ENCODE measurements around the gene FAM200A.
"Not testable (repeated sequence)": the region's sequence is repeated elsewhere in the genome, so short reads cannot be mapped to it uniquely, and the experiment has no call there.

The FAM200A gene

GRCh38 chr7:99504603-99505323 is 47.2 kb downstream of the FAM200A start, which contains the start of gene ZKSCAN5:
Gene ZKSCAN5 (plus strand): TSS chr7:99504662. CDS start chr7:99506045, 1,383 bp downstream.
- no peaks in the 10 kb centered on the region for H3K36me3 ChIP-seq (ENCODE audit: control insufficient read depth, insufficient read depth, low read length)
- peak within 1 kb of the TSS; percentile 92 for H3K4me3 ChIP-seq (ENCODE audit: insufficient read depth, low read depth, low read length, poor library complexity, severe bottlenecking)
- H3K27ac ChIP-seq (ENCODE audit: insufficient read depth, low read length, poor library complexity, severe bottlenecking), result peak within 1 kb of the TSS; percentile 84
- H3K9me3 ChIP-seq (ENCODE audit: control insufficient read depth, low read length), result no peaks in the 10 kb centered on the region
- peak; percentile 91 to 95 (median 95) for DNase-seq
- no peaks in the 10 kb centered on the region for H3K27me3 ChIP-seq (replicated peaks; ENCODE audit: control insufficient read depth, insufficient read depth, low read length, poor library complexity, severe bottlenecking)
- peaks cover 23% of the 10 kb centered on the region for H3K4me1 ChIP-seq (ENCODE audit: control insufficient read depth, insufficient read depth, low read length, poor library complexity, severe bottlenecking)

- Histone ChIP-seq H3K27me3 (replicated peaks; ENCODE audit: control insufficient read depth, insufficient read depth, low read length, poor library complexity, severe bottlenecking) (no peaks in the 10 kb centered on the region), H3K4me3 (ENCODE audit: insufficient read depth, low read depth, low read length, poor library complexity, severe bottlenecking) (peak overlapping the region; percentile 92), H3K9me3 (ENCODE audit: control insufficient read depth, low read length) (no peaks in the 10 kb centered on the region), H3K36me3 (ENCODE audit: control insufficient read depth, insufficient read depth, low read length) (no peaks in the 10 kb centered on the region), H3K4me1 (ENCODE audit: control insufficient read depth, insufficient read depth, low read length, poor library complexity, severe bottlenecking) (peaks cover 23% of the 10 kb centered on the region), H3K27ac (ENCODE audit: insufficient read depth, low read length, poor library complexity, severe bottlenecking) (peak overlapping the region; percentile 84)
- DNase-seq, result no peak
Measured at GRCh38 chr7:99504281-99504602, 47.7 kb downstream of the FAM200A start.

- Histone ChIP-seq H3K4me1 (ENCODE audit: control insufficient read depth, insufficient read depth, low read length, poor library complexity, severe bottlenecking) (peaks cover 39% of the 10 kb centered on the region), H3K36me3 (ENCODE audit: control insufficient read depth, insufficient read depth, low read length) (peaks cover 14% of the 10 kb centered on the region)
- not testable (repeated sequence) for H3K9me3 ChIP-seq (ENCODE audit: control insufficient read depth, low read length); H3K27ac ChIP-seq (ENCODE audit: insufficient read depth, low read length, poor library complexity, severe bottlenecking); H3K4me3 ChIP-seq (ENCODE audit: insufficient read depth, low read depth, low read length, poor library complexity, severe bottlenecking); H3K27me3 ChIP-seq (replicated peaks; ENCODE audit: control insufficient read depth, insufficient read depth, low read length, poor library complexity, severe bottlenecking); DNase-seq
Measured at GRCh38 chr7:99501236-99501635, 50.7 kb downstream of the FAM200A start.

- Histone ChIP-seq H3K36me3 (ENCODE audit: control insufficient read depth, insufficient read depth, low read length) (peaks cover 20% of the 10 kb centered on the region), H3K4me1 (ENCODE audit: control insufficient read depth, insufficient read depth, low read length, poor library complexity, severe bottlenecking) (peaks cover 33% of the 10 kb centered on the region), H3K27me3 (replicated peaks; ENCODE audit: control insufficient read depth, insufficient read depth, low read length, poor library complexity, severe bottlenecking) (no peaks in the 10 kb centered on the region), H3K4me3 (ENCODE audit: insufficient read depth, low read depth, low read length, poor library complexity, severe bottlenecking) (peak overlapping the region; percentile 93), H3K27ac (ENCODE audit: insufficient read depth, low read length, poor library complexity, severe bottlenecking) (peak overlapping the region; percentile 95), H3K9me3 (ENCODE audit: control insufficient read depth, low read length) (no peaks in the 10 kb centered on the region)
- no peak for DNase-seq
Measured at GRCh38 chr7:99500637-99501009, 51.3 kb downstream of the FAM200A start.

GRCh38 chr7:99499721-99500636 is 51.9 kb downstream of the FAM200A start, which contains the start of gene ZNF394:
Gene ZNF394 (minus strand): TSS chr7:99500281. CDS start chr7:99500093, 188 bp downstream.
- H3K27me3 ChIP-seq (replicated peaks; ENCODE audit: control insufficient read depth, insufficient read depth, low read length, poor library complexity, severe bottlenecking), result no peaks in the 10 kb centered on the region
- peak; percentile 72 to 84 (median 80) for DNase-seq
- H3K9me3 ChIP-seq (ENCODE audit: control insufficient read depth, low read length), result no peaks in the 10 kb centered on the region
- peaks cover 29% of the 10 kb centered on the region for H3K4me1 ChIP-seq (ENCODE audit: control insufficient read depth, insufficient read depth, low read length, poor library complexity, severe bottlenecking)
- H3K27ac ChIP-seq (ENCODE audit: insufficient read depth, low read length, poor library complexity, severe bottlenecking), result peak within 1 kb of the TSS; percentile 95
- peak within 1 kb of the TSS; percentile 93 for H3K4me3 ChIP-seq (ENCODE audit: insufficient read depth, low read depth, low read length, poor library complexity, severe bottlenecking)
- H3K36me3 ChIP-seq (ENCODE audit: control insufficient read depth, insufficient read depth, low read length), result peaks cover 27% of the 10 kb centered on the region

- no peak for DNase-seq
- Histone ChIP-seq H3K4me1 (ENCODE audit: control insufficient read depth, insufficient read depth, low read length, poor library complexity, severe bottlenecking) (peaks cover 29% of the 10 kb centered on the region), H3K36me3 (ENCODE audit: control insufficient read depth, insufficient read depth, low read length) (peaks cover 33% of the 10 kb centered on the region), H3K27ac (ENCODE audit: insufficient read depth, low read length, poor library complexity, severe bottlenecking) (peak overlapping the region; percentile 95), H3K27me3 (replicated peaks; ENCODE audit: control insufficient read depth, insufficient read depth, low read length, poor library complexity, severe bottlenecking) (no peaks in the 10 kb centered on the region), H3K9me3 (ENCODE audit: control insufficient read depth, low read length) (no peaks in the 10 kb centered on the region), H3K4me3 (ENCODE audit: insufficient read depth, low read depth, low read length, poor library complexity, severe bottlenecking) (peak overlapping the region; percentile 93)
Measured at GRCh38 chr7:99499371-99499720, 52.6 kb downstream of the FAM200A start.

GRCh38 chr7:99498546-99498944 is 53.4 kb downstream of the FAM200A start:
- DNase-seq, result no peak
- Histone ChIP-seq H3K27ac (ENCODE audit: insufficient read depth, low read length, poor library complexity, severe bottlenecking) (peak overlapping the region; percentile 95), H3K4me1 (ENCODE audit: control insufficient read depth, insufficient read depth, low read length, poor library complexity, severe bottlenecking) (peaks cover 27% of the 10 kb centered on the region), H3K4me3 (ENCODE audit: insufficient read depth, low read depth, low read length, poor library complexity, severe bottlenecking) (peak overlapping the region; percentile 93), H3K9me3 (ENCODE audit: control insufficient read depth, low read length) (peaks cover 8% of the 10 kb centered on the region), H3K36me3 (ENCODE audit: control insufficient read depth, insufficient read depth, low read length) (peaks cover 41% of the 10 kb centered on the region), H3K27me3 (replicated peaks; ENCODE audit: control insufficient read depth, insufficient read depth, low read length, poor library complexity, severe bottlenecking) (no peaks in the 10 kb centered on the region)

GRCh38 chr7:99497766-99498545 is 54.0 kb downstream of the FAM200A start:
- no peaks in the 10 kb centered on the region for H3K27me3 ChIP-seq (replicated peaks; ENCODE audit: control insufficient read depth, insufficient read depth, low read length, poor library complexity, severe bottlenecking)
- H3K27ac ChIP-seq (ENCODE audit: insufficient read depth, low read length, poor library complexity, severe bottlenecking), result peak overlapping the region; percentile 95
- H3K9me3 ChIP-seq (ENCODE audit: control insufficient read depth, low read length), result peaks cover 13% of the 10 kb centered on the region
- no peak for DNase-seq
- H3K4me3 ChIP-seq (ENCODE audit: insufficient read depth, low read depth, low read length, poor library complexity, severe bottlenecking), result peak overlapping the region; percentile 93
- peaks cover 47% of the 10 kb centered on the region for H3K36me3 ChIP-seq (ENCODE audit: control insufficient read depth, insufficient read depth, low read length)
- H3K4me1 ChIP-seq (ENCODE audit: control insufficient read depth, insufficient read depth, low read length, poor library complexity, severe bottlenecking), result peaks cover 27% of the 10 kb centered on the region
